SK-N-MC (cell line): ENCODE results near the gene CRY2.
A peak's percentile ranks its signal among the peaks of the same experiment; 100 is the strongest.

Experiments
- DNase-seq: peaks from one replicate; pipeline ENCODE4 v3.0.0-alpha.2; 2011; ENCODE audit warnings: low read depth, low spot score
- H3K27ac ChIP-seq: fragments of 200-600 bp; sonication (generic); 2 replicates; pipeline ENCODE4 v1.5.1; 2016; ENCODE audit warnings: mixed run types
- H3K36me3 ChIP-seq: fragments of 200-600 bp; sonication (generic); 2 replicates; pipeline ENCODE4 v1.6.1; 2017; ENCODE audit warnings: antibody characterized with exemption, low read length, mixed read lengths; ENCODE audit not compliant: insufficient read depth
- H3K4me3 ChIP-seq: fragments of 200-600 bp; sonication (generic); 2 replicates; pipeline ENCODE4 v1.5.1; 2016
- H3K9ac ChIP-seq: fragments of 200-600 bp; sonication (generic); 2 replicates; pipeline ENCODE4 v1.8.0; 2017; ENCODE audit warnings: mixed run types, mixed read lengths; ENCODE audit not compliant: insufficient read length
- H3K9me3 ChIP-seq: fragments of 200-600 bp; sonication (generic); 2 replicates; pipeline ENCODE4 v1.6.1; 2017; ENCODE audit warnings: low read depth, mild to moderate bottlenecking, antibody characterized with exemption, low read length, moderate library complexity, mixed read lengths
- EZH2 ChIP-seq: fragments of 200-600 bp; sonication (generic); IDR thresholded peaks from one replicate; pipeline ENCODE4 v1.6.1; 2017; ENCODE audit warnings: antibody characterized with exemption
- FOXP2 ChIP-seq: optimal IDR thresholded peaks from 2 replicates; pipeline ENCODE3; 2011; ENCODE audit warnings: mild to moderate bottlenecking, moderate library complexity; ENCODE audit not compliant: insufficient read depth; ENCODE audit errors: extremely low read length, control extremely low read depth
- POLR2AphosphoS5 ChIP-seq: IDR thresholded peaks from 2 replicates; pipeline ENCODE4 v1.6.1; 2012; ENCODE audit warnings: mild to moderate bottlenecking, low read depth, low read length, borderline replicate concordance

CRY2 gene

DNA sequence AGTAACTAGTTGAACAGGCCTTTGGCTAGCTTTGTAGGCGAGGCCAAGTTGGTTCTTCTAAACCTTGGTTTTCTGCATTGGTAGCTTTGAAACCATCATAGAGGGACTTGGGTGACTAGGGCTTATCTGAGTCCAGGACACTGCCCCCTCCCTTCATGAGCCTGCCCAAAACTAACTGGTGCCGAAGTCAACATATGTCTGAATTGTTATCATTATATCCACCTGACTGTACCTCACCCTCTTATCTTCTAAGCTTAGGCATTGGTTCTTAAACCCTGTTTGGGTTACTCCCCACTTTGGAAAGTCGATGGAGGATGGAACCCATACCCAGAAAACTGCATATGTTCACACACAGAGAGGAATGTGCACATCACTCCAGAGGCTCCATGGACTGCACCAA lies 30.6 kb downstream of the CRY2 start:
- Histone ChIP-seq H3K9me3 (no peaks in the 10 kb centered on the region), H3K36me3 (peaks cover 18% of the 10 kb centered on the region), H3K9ac (no peak overlapping the region), H3K4me3 (no peak overlapping the region), H3K27ac (no peak overlapping the region)
- no peak for TF ChIP-seq FOXP2
- no peak for TF ChIP-seq POLR2AphosphoS5
- DNase-seq, result no peak

DNA sequence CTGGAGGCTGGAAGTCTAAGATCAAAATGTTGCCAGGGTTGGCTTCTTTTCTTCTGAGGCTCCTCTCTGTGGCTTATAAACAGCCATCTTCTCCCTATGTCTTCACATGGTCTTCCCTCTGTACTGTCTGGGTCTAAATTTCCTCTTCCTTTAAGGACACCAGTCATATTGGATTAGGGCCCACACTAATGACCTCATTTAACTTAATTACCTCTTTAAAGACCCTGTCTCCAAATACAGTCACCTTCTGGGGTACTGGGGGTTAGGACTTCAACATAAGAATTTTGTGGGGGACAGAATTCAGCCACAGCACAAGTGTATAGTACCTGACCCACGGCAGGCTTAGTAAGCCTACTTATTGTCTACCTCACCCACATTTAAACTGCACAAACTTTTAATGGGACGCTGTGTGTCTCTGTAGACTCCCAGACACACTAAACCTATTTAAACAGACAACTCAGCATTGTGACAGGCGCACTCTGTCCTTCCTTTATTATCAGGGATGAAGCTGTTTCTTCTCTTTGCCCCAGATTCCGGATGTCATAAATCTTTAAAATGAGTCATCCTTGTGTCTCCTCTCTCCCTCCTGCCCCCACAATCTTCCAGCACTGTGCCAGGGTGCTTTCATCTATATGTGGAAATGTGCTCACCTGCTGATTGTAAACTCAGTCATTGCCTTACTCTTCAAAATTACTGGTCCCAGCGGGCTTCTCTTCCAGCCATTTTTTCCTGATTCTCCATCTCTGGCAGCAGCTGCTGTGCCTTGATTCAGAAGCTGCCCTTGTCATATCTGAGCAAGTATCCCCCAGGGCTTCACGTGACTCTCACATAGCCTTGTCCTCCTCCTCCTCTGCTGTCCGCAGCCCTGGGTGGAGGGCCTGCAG lies 32.8 kb downstream of the CRY2 start:
- Histone ChIP-seq H3K36me3 (peaks cover 11% of the 10 kb centered on the region), H3K4me3 (no peak overlapping the region), H3K9ac (no peak overlapping the region), H3K9me3 (no peaks in the 10 kb centered on the region), H3K27ac (no peak overlapping the region)
- no peak for TF ChIP-seq POLR2AphosphoS5
- TF ChIP-seq FOXP2, result no peak
- no peak for TF ChIP-seq EZH2
- no peak for DNase-seq

DNA sequence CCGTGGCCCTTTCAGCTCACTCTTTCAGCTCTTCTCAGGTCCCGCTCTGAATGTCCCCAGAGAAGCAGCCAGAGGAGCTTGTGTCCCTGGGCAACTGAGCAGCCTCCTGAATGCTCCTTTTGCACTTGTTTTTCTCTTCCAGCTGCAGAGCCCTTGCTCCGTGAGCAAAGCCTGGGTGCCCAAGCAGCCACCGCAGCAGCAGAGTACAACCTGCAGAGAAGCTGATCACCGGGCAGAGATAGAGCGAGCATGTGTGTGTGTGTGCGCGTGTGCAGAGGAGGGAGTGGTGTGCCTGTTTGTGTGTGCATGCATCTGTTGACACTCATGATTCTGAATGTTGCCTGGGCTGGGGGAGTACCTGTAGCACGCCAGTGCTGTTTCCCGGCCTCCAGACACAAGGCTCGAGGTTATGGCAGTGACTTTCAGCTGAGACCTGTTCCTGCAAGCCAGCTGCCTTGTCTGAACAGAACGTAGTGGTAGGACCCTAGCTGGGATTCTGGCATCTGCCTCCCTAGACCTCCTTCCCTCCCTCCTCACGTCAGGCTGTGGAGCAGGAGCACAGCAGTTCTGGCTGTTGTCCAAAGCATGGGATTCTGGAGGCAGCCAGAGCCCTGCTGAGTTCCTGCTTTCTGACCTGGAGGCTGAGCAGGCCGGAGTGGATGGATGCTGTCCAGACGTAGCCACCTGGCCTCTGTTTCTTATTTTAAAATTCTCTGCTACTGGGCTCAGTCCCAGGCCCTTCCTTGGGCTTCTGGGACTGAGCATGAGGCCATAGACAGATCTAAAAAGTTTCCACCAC lies 33.7 kb downstream of the CRY2 start:
- Histone ChIP-seq H3K4me3 (no peak overlapping the region), H3K9me3 (no peaks in the 10 kb centered on the region), H3K36me3 (peaks cover 7% of the 10 kb centered on the region), H3K9ac (no peak overlapping the region), H3K27ac (no peak overlapping the region)
- DNase-seq, result no peak
- no peak for TF ChIP-seq FOXP2
- no peak for TF ChIP-seq POLR2AphosphoS5
- no peak for TF ChIP-seq EZH2

DNA sequence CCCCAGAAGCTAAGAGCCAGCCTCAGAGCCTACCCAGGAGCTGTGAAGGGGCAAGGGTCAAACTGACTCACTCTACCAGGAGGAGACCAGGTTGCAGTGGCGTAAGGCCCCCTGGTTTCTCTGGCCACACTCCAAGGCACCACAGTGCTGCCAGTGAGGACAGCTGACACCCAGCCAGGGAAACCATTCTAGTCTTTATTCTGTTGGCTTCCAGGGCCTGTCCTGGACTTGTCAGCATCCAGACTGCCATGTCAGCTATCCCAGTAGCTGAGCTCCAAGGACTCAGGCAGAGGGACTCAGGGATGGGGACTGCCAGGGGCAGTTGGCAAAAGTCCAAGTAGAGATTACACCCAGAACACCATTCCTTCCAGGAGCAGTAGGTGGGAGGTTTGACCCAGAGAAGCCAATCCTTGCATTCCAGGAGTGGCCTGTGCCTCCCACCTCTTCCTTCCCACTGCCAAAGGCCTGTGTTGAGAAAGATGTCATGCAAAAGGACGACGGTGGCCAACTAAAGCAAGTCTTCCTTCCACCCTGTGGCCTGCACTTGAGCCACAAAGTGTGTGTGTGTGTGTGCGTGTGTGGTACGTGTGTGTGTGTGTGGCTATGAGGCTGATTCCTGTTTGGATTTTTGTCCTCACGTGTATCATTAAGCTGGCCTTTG lies 34.6 kb downstream of the CRY2 start:
- H3K4me3 ChIP-seq, result no peak overlapping the region
- DNase-seq, result no peak
- no peak overlapping the region for H3K27ac ChIP-seq
- no peaks in the 10 kb centered on the region for H3K9me3 ChIP-seq
- H3K9ac ChIP-seq, result no peak overlapping the region
- TF ChIP-seq EZH2, result no peak
- no peak for TF ChIP-seq POLR2AphosphoS5
- no peak for TF ChIP-seq FOXP2
- H3K36me3 ChIP-seq, result peaks cover 7% of the 10 kb centered on the region

DNA sequence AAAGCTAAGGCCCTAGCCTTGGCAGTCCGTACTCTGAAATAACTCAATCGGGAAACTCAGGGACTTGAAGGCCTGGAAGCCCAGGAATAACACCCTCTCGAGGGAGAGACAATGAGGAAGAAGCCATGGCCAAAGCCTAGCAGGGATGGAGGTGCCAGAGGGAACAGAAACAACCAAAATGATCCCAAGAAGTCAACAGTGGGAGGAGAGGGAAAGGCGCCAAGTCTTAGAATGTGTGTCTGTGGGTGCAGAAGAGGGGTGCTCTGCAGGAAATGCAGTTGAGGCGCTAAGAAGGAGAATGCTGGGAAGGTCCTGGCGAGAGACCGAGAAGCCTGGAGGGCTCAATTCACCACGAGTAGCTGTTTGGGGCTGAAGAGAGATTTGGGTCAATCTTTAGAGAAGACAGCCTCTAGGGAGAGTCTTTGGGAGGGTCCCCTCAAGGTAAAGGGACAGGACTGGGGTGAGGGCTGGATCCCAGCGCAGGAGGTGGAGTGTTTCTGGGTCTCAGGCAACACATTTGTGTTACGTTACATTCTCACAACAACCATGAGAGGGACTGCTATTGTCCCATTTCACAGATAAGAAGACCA lies 37.4 kb downstream of the CRY2 start:
- no peak overlapping the region for H3K4me3 ChIP-seq
- H3K27ac ChIP-seq, result no peak overlapping the region
- H3K9ac ChIP-seq, result no peak overlapping the region
- DNase-seq, result no peak
- H3K9me3 ChIP-seq, result no peaks in the 10 kb centered on the region
- no peak for TF ChIP-seq EZH2
- no peak for TF ChIP-seq FOXP2
- no peaks in the 10 kb centered on the region; the same call in 1 of the 2 replicates for H3K36me3 ChIP-seq

DNA sequence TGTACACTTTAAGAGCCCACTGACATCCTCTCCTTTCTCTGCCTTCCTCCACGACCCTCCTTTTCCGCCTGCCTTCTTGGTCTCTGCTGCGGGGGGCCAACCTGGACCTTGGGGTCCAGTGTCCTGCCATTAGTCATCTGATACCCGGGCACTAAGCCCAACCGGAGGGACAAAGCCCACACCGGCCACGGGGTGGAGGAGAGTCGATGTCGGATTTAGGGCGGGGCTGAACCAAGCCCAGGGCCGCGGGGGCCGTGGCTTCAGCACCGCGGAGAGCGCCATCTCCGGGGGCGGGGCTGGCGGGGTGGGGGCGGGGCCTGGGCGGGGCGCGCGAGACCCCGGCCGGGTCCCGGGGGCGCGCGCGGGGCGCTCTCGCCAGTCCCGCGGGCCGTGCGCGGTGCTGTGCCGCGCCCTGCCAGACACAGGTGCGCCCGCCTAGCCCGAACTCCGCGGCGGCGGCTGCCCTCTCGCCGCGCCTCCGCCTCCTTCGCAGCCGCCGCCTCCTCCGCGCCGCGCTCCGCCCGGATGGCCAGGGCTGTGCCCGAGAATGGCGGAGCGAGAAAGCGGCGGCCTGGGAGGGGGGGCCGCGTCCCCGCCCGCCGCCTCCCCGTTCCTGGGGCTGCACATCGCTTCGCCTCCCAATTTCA lies 38.1 kb downstream of the CRY2 start, which contains the start of gene MAPK8IP1:
Gene MAPK8IP1, plus strand, starts transcription at position 378 of the 647 bp plus-strand sequence. Its CDS starts 170 bp downstream, at position 548.
- no peak within 1 kb of the TSS for H3K27ac ChIP-seq
- TF ChIP-seq EZH2 (no peak), FOXP2 (no peak), POLR2AphosphoS5 (no peak)
- H3K9ac ChIP-seq, result no peak within 1 kb of the TSS
- H3K9me3 ChIP-seq, result no peaks in the 10 kb centered on the region
- H3K4me3 ChIP-seq, result peak within 1 kb of the TSS; percentile 72
- no peaks in the 10 kb centered on the region; the same call in 1 of the 2 replicates for H3K36me3 ChIP-seq
- no peak for DNase-seq

DNA sequence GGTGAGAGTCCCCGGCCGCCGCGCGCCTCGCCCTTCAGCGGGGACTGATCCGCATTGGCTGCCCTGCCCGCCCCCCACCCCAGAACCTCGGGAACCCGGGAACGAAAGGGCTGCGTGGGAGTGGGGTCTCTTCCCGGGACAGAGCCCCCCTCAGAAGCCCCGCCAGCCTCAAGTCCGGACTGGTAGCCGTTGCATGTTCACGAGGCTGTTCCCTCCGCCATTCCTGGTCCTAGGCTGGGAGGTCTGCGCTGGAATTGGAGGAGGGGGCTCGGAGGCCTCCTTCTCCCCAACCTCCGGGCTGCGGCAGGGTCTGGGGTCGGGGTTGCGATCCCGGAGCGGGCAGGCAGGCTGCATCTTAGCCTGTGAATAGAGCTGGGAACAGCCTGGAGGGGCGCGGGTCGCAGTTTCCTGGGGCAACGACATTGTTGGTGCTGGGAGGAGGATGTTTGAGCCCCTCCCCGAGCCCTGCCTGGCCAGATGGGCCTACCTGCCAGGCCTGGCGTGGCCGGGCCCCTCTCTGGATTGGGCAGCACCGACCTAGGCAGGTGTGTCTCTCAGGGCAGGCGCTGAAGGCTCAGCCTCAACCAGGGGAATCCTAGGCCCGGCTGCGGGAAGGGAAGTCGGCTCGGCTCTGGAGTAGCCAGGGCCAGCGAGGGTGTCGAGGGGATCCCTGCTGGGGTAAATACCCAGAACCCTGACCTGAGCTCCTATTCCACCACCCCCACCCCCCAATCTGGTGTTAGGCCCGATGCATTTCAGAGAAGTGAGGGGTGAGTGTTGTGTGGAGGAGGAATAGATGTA lies 38.8 kb downstream of the CRY2 start:
- TF ChIP-seq FOXP2 (no peak), EZH2 (no peak), POLR2AphosphoS5 (no peak)
- H3K9ac ChIP-seq, result no peak overlapping the region
- H3K4me3 ChIP-seq, result peak overlapping the region; percentile 72
- H3K27ac ChIP-seq, result no peak overlapping the region
- no peaks in the 10 kb centered on the region for H3K9me3 ChIP-seq
- no peak for DNase-seq
- H3K36me3 ChIP-seq, result no peaks in the 10 kb centered on the region
